ENCODE results near the gene PANX2. TPM values are rescaled to one million over a fixed set of nuclear protein-coding genes. Genes with fewer than 3 reads are reported as not detected.

PANX2 gene
- total and polyA plus RNA-seq, 2 of the 13 experiments (the other 11 are each of a cell fraction or from before 2014, with no cell fraction given), result 0.15 to 1.1 TPM

GRCh38 chr22:50225200-50225969 is 54.9 kb downstream of the PANX2 start (continued):
- TF ChIP-seq, protein P1, sequence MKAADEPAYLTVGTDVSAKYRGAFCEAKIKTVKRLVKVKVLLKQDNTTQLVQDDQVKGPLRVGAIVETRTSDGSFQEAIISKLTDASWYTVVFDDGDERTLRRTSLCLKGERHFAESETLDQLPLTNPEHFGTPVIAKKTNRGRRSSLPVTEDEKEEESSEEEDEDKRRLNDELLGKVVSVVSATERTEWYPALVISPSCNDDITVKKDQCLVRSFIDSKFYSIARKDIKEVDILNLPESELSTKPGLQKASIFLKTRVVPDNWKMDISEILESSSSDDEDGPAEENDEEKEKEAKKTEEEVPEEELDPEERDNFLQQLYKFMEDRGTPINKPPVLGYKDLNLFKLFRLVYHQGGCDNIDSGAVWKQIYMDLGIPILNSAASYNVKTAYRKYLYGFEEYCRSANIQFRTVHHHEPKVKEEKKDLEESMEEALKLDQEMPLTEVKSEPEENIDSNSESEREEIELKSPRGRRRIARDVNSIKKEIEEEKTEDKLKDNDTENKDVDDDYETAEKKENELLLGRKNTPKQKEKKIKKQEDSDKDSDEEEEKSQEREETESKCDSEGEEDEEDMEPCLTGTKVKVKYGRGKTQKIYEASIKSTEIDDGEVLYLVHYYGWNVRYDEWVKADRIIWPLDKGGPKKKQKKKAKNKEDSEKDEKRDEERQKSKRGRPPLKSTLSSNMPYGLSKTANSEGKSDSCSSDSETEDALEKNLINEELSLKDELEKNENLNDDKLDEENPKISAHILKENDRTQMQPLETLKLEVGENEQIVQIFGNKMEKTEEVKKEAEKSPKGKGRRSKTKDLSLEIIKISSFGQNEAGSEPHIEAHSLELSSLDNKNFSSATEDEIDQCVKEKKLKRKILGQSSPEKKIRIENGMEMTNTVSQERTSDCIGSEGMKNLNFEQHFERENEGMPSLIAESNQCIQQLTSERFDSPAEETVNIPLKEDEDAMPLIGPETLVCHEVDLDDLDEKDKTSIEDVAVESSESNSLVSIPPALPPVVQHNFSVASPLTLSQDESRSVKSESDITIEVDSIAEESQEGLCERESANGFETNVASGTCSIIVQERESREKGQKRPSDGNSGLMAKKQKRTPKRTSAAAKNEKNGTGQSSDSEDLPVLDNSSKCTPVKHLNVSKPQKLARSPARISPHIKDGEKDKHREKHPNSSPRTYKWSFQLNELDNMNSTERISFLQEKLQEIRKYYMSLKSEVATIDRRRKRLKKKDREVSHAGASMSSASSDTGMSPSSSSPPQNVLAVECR (CRISPR knock-in tag; IDR thresholded peaks at IDR 0.05; ENCODE audit: borderline replicate concordance), result peak; percentile 64; the same call in 1 of the 2 replicates
- TF ChIP-seq ZSCAN9 (CRISPR knock-in tag; IDR thresholded peaks at IDR 0.05; ENCODE audit: borderline replicate concordance), result no peak
- TF ChIP-seq HNRNPL (IDR thresholded peaks at IDR 0.05; ENCODE audit: low read depth, low read length), result 0 out of 2 replicates have a peak, but pooled peaks have one; percentile 66
- peak; percentile 67; the same call in 1 of the 2 replicates for TF ChIP-seq HIVEP1 (CRISPR knock-in tag; IDR thresholded peaks at IDR 0.05)
- no peak for TF ChIP-seq FIP1L1 (IDR thresholded peaks at IDR 0.05; ENCODE audit: borderline replicate concordance, insufficient read depth, low read depth, low read length)
- TF ChIP-seq SAP130 (CRISPR knock-in tag; IDR thresholded peaks at IDR 0.05; ENCODE audit: low read depth), result 0 out of 2 replicates have a peak, but pooled peaks have one; percentile 23
- no peak for TF ChIP-seq ESRRA (CRISPR knock-in tag; IDR thresholded peaks at IDR 0.05; ENCODE audit: low read depth)
- TF ChIP-seq ZNF317 (CRISPR knock-in tag; IDR thresholded peaks at IDR 0.05), result no peak
- no peak for TF ChIP-seq TARDBP (CRISPR knock-in tag; IDR thresholded peaks at IDR 0.05)
- TF ChIP-seq HDAC1 (CRISPR knock-in tag; IDR thresholded peaks at IDR 0.05), result peak; percentile 56
- TF ChIP-seq SMARCC2 (IDR thresholded peaks at IDR 0.05), result no peak
- TF ChIP-seq ZNF773 (CRISPR knock-in tag; IDR thresholded peaks at IDR 0.05; ENCODE audit: borderline replicate concordance), result no peak
- TF ChIP-seq ZNF333 (CRISPR knock-in tag; IDR thresholded peaks at IDR 0.05; ENCODE audit: borderline replicate concordance), result no peak

Measured in HepG2 (cell line).